22Rv1 (cell line): Measurements from ENCODE around the gene EXOSC1.
"Not testable (repeated sequence)": the region's sequence is repeated elsewhere in the genome, so short reads cannot be mapped to it uniquely, and the experiment has no call there.

Experiments used
- H3K27ac ChIP-seq: fragments of 450-650 bp; 2 replicates; pipeline ENCODE4 v1.5.1; 2017
- CTCF ChIP-seq: fragments of 450-650 bp; IDR thresholded peaks from 2 replicates; pipeline ENCODE4 v1.5.1; 2017; ENCODE audit warnings: mild to moderate bottlenecking
- ZFX ChIP-seq: fragments of 450-650 bp; IDR thresholded peaks from 2 replicates; pipeline ENCODE4 v1.6.1; 2017; ENCODE audit warnings: antibody characterized with exemption, borderline replicate concordance

EXOSC1 gene

GRCh38 chr10:97482381-97482780 is 36.6 kb upstream of the EXOSC1 start:
- H3K27ac ChIP-seq: no peak overlapping the region
- TF ChIP-seq CTCF: no peak
- TF ChIP-seq ZFX: no peak

- no peak for TF ChIP-seq CTCF
- TF ChIP-seq ZFX: no peak
- no peak overlapping the region for H3K27ac ChIP-seq
Observed at GRCh38 chr10:97481071-97481470, 35.3 kb upstream of the EXOSC1 start.

GRCh38 chr10:97479939-97480338 is 34.1 kb upstream of the EXOSC1 start:
- H3K27ac ChIP-seq: no peak overlapping the region
- TF ChIP-seq ZFX (no peak), CTCF (no peak)

- H3K27ac ChIP-seq: not testable (repeated sequence)
Observed at GRCh38 chr10:97479410-97479809, 33.6 kb upstream of the EXOSC1 start.

- TF ChIP-seq CTCF (no peak), ZFX (no peak)
- no peak overlapping the region for H3K27ac ChIP-seq
Observed at GRCh38 chr10:97475936-97476594, 30.3 kb upstream of the EXOSC1 start.

- H3K27ac ChIP-seq: no peak overlapping the region
- TF ChIP-seq CTCF (no peak), ZFX (no peak)
Observed at GRCh38 chr10:97474918-97475317, 29.1 kb upstream of the EXOSC1 start.

GRCh38 chr10:97468781-97469180 is 23.0 kb upstream of the EXOSC1 start:
- not testable (repeated sequence) for H3K27ac ChIP-seq

- H3K27ac ChIP-seq: no peak overlapping the region
- TF ChIP-seq ZFX (no peak), CTCF (no peak)
Observed at GRCh38 chr10:97468162-97468561, 22.4 kb upstream of the EXOSC1 start.
